Heart left ventricle (tissue), 16 donors: ENCODE data around the gene NEURL2. TPM values are rescaled to one million over a fixed set of nuclear protein-coding genes. Genes with fewer than 3 reads are reported as not detected.
A peak's percentile ranks its signal among the peaks of the same experiment; 100 is the strongest.

Experiments
- ATAC-seq, 4 donors: fragments of 200-7000 bp; cut with Tn5 transposase; one replicate each; pipeline ENCODE4 v1.9.1; 2020 to 2022; ENCODE audit warnings: moderate library complexity in 4 of 4, mild to moderate bottlenecking in 3 of 4, moderate number of reproducible peaks in 1 of 4
- DNase-seq, 5 donors: peaks; one replicate each; pipeline ENCODE4 v3.0.0-alpha.2; 2020
- H3K27ac ChIP-seq, 12 donors: fragments of 200-600 bp; sonication (generic) in 4 of 12; one replicate each; pipeline versions ENCODE4 v1.5.0 to v1.8.0; 2016 to 2022; ENCODE audit warnings: mild to moderate bottlenecking in 2 of 12
- H3K27me3 ChIP-seq, 9 donors: fragments of 200-600 bp; sonication (generic) in 2 of 9; one replicate each; pipeline versions ENCODE4 v1.5.1 to v1.8.0; 2016 to 2022; ENCODE audit warnings: mild to moderate bottlenecking in 3 of 9
- H3K36me3 ChIP-seq, 9 donors: fragments of 200-600 bp; sonication (generic) in 2 of 9; one replicate each; pipeline versions ENCODE4 v1.5.0 to v1.8.0; 2018 to 2022; ENCODE audit warnings: mild to moderate bottlenecking in 2 of 9
- H3K4me1 ChIP-seq, 12 donors: fragments of 200-600 bp; sonication (generic) in 4 of 12; one replicate each; pipeline versions ENCODE4 v1.5.0 to v1.8.0; 2016 to 2022; ENCODE audit warnings: mild to moderate bottlenecking in 3 of 12
- H3K4me3 ChIP-seq, 12 donors: fragments of 200-600 bp; sonication (generic) in 4 of 12; one replicate each; pipeline versions ENCODE4 v1.5.0 to v1.8.0; 2017 to 2022; ENCODE audit warnings: mild to moderate bottlenecking in 9 of 12, moderate library complexity in 4 of 12
- H3K9me3 ChIP-seq, 12 donors: fragments of 200-600 bp; sonication (generic) in 4 of 12; one replicate each; pipeline versions ENCODE4 v1.5.0 to v1.8.0; 2016 to 2022; ENCODE audit warnings: mild to moderate bottlenecking in 1 of 12
- POLR2A ChIP-seq, 2 donors: fragments of 450-650 bp; IDR thresholded peaks; one replicate each; pipeline ENCODE4 v1.6.1; 2017; ENCODE audit warnings: antibody characterized with exemption in 2 of 2, mild to moderate bottlenecking in 2 of 2, moderate library complexity in 2 of 2
- WGBS, 4 donors: extraction: QIAGEN DNeasy Blood & Tissue Kit in 2 of 4; methylation state at CpG; one replicate each; pipeline versions ENCODE4 v1.1.5 to v1.1.7; 2013 to 2018; 5-methylcytosine and 5-hydroxymethylcytosine counted together
- intact Hi-C, 10 donors: fragments of 100-400 bp; cut with DNase I; formaldehyde crosslinking; loops; one replicate each; pipeline versions ENCODE4 v1.11.1 to v1.14.2; 2022
- polyA plus RNA-seq, 2 donors: library from polyadenylated mRNA; stranded (reverse); fragments of 200-250 nt; gene quantifications; one replicate each; pipeline ENCODE4 v1.2.3, GENCODE V29; 2013
- total RNA-seq, 9 donors: library from RNA; depleted of rRNA in 2 of 9; stranded (reverse); fragments of >200 nt in 2 of 9; fragmentation: NEBNext Ultra II Directional in 3 of 9; extraction: Animal tissue kit (Norgen Biotek cat#: 25700) in 3 of 9; gene quantifications; one replicate each; pipeline versions ENCODE4 v1.1.0 to v1.2.4, GENCODE V29; 2016 to 2023
- TF ChIP-seq, protein P1 (sequence below), 12 donors: fragments of 200-600 bp; sonication (generic) in 4 of 12; IDR thresholded peaks; one replicate each; pipeline versions ENCODE4 v1.5.0 to v1.8.0; 2018 to 2022; ENCODE audit warnings: antibody characterized with exemption in 12 of 12, mild to moderate bottlenecking in 5 of 12
- donor health status: ischemic (EF 13 %, LVEDD 7.1; RV severe dilation, severe dysfunction).
- donor health status: healthy with polysubstance abuse.
- donor health status: DM: no; HTN: yes; CAD: no.
- donor health status: DM: no; HTN: no; CAD: no.
- donor health status: ischemic (EF 25% LVEDD 6.9; RV normal size, moderate dysfunction).
- donor health status: ischemic (EF 25% LVEDD 5.7; RV mildly dilated, moderate dysfunction).
- donor health status: healthy.
- donor health status: DM: yes; HTN: yes; CAD: no.
- donor health status: ischemic (EF 35%, LVEDD 5.7; RV mildly dilated, moderate dysfunction).
- donor health status: nonischemic (EF 11% LVEDD 7.7; RV severe dilation, severe dysfunction).
- donor health status: DM: yes; HTN: yes; CAD: no.
- donor health status: PGD.
- donor health status: ischemic (EF 29% LVEDD 5.4; RV normal size, mild dysfunction).
- donor health status: nonischemic (EF 23%, LVEDD 6.1; RV moderate dilation, normal function).

The NEURL2 gene
- total and polyA plus RNA-seq, 11 donors: 3.0 to 14.8 (median 8.4) TPM

DNA sequence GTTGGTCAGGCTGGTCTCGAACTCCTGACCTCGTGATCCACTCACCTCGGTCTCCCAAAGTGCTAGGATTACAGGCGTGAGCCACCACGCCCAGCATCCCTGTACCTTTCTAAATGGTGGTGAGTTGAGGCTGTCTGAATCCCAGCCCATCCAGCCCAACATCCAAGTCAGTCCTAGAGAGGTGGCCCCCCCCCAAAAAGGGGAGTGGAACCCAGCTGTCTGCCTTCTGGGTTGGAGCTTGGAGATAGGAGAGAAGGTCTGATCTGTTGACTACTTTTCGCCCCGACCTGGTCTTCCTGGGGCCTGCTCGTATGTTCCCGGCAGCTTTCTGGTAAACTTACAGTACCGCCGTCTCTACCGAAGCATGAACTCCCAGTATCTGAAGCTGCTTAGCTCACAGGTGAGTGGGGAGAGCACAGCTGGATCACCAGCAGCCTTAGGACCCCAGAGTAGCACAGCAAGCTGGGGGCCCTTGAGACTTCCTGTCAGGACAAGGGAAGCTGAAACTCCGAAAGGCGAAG lies 5.7 kb upstream of the NEURL2 start:
- DNase-seq (peak in 1 of 5 donors; percentile 12), ATAC-seq (no peak)
- Histone ChIP-seq H3K4me1 (peaks cover 2 to 17% (median 8%) of the 10 kb centered on the region in 12 donors), H3K9me3 (no peaks in the 10 kb centered on the region), H3K36me3 (peaks cover 0 to 93% (median 86%) of the 10 kb centered on the region in 9 donors), H3K27me3 (no peaks in the 10 kb centered on the region), H3K4me3 (no peak overlapping the region), H3K27ac (no peak overlapping the region)
- intact Hi-C loops: loop anchor here in 1 of 10 donors (10.0 kb wide), 1 partner anchor 68 kb away; no protein-coding TSS in a partner anchor
- TF ChIP-seq POLR2A (IDR thresholded peaks at IDR 0.05): no peak
- TF ChIP-seq, protein P1, sequence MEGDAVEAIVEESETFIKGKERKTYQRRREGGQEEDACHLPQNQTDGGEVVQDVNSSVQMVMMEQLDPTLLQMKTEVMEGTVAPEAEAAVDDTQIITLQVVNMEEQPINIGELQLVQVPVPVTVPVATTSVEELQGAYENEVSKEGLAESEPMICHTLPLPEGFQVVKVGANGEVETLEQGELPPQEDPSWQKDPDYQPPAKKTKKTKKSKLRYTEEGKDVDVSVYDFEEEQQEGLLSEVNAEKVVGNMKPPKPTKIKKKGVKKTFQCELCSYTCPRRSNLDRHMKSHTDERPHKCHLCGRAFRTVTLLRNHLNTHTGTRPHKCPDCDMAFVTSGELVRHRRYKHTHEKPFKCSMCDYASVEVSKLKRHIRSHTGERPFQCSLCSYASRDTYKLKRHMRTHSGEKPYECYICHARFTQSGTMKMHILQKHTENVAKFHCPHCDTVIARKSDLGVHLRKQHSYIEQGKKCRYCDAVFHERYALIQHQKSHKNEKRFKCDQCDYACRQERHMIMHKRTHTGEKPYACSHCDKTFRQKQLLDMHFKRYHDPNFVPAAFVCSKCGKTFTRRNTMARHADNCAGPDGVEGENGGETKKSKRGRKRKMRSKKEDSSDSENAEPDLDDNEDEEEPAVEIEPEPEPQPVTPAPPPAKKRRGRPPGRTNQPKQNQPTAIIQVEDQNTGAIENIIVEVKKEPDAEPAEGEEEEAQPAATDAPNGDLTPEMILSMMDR (IDR thresholded peaks at IDR 0.05): no peak
- 94 to 96% (median 95%) methylated on average over 13 to 14 of the region's 14 CpGs for WGBS, 4 donors

DNA sequence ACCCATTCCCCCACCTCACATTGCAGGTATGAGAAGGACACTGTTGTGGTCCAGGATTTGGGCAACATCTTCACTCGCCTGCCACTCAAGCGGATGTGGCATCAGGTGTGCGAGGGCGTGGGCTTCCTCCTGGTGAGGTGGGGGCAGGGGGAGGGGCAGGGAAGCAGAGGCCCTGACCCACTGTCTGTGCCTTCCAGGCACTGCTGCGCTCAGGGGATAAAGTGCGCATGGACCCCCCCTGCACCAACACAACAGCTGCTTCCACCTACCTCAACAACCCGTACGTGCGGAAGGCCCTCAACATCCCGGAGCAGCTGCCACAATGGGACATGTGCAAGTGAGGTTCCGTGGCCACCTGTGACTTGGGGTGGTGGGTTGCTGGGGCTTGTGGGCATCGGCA lies 3.8 kb upstream of the NEURL2 start:
- intact Hi-C loops: loop anchor here in 5 of 10 donors (5.0 to 10.0 kb wide), 5 partner anchors 38 to 78 kb away; partner anchors contain the start of genes PCIF1 (in 1 of the 5) and ZNF335 (in 1 of the 5)

DNA sequence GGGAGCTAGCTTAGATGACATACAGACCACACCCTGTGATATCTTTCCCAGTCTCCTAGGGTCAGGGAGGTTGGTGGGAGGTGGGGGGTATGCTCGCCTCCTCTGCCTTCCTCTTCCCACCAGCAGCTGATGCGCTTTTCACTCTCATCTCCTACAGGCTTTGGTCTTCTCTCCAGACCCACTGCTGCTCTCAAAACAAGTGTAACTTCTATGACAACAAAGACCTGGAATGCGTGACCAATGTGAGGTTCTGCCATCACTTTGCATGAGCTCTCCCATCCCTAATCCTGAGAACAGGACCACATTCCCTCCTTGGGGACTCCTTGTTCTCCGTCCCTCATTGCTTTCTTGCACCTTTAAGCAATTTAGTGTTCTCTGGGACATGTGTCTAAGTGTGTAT lies 2.8 kb upstream of the NEURL2 start:
- TF ChIP-seq POLR2A (IDR thresholded peaks at IDR 0.05): no peak
- TF ChIP-seq, protein P1 (IDR thresholded peaks at IDR 0.05): no peak
- DNase-seq (no peak), ATAC-seq (no peak)
- no peak overlapping the region for H3K4me3 ChIP-seq
- WGBS, 4 donors: 86 to 97% (median 91%) methylated on average over 4 of the region's 4 CpGs
- intact Hi-C loops: loop anchor here in 5 of 10 donors (5.0 to 10.0 kb wide), 5 partner anchors 38 to 78 kb away; partner anchors contain the start of genes PCIF1 (in 1 of the 5) and ZNF335 (in 1 of the 5)
- no peaks in the 10 kb centered on the region for H3K27me3 ChIP-seq
- H3K36me3 ChIP-seq: peaks cover 0 to 66% (median 62%) of the 10 kb centered on the region in 9 donors
- H3K27ac ChIP-seq: no peak overlapping the region
- H3K9me3 ChIP-seq: no peaks in the 10 kb centered on the region
- H3K4me1 ChIP-seq: peaks cover 3 to 33% (median 23%) of the 10 kb centered on the region in 12 donors

More for the DNA sequence above, 3.8 kb upstream of the NEURL2 start:
- no peak for ATAC-seq
- Histone ChIP-seq H3K27ac (no peak overlapping the region), H3K4me3 (no peak overlapping the region), H3K4me1 (peaks cover 3 to 26% (median 14%) of the 10 kb centered on the region in 12 donors), H3K36me3 (peaks cover 0 to 76% (median 72%) of the 10 kb centered on the region in 9 donors), H3K9me3 (no peaks in the 10 kb centered on the region), H3K27me3 (no peaks in the 10 kb centered on the region)
- TF ChIP-seq POLR2A (IDR thresholded peaks at IDR 0.05): no peak
- TF ChIP-seq, protein P1 (IDR thresholded peaks at IDR 0.05): no peak
- 78 to 84% (median 83%) methylated on average over 9 to 12 of the region's 12 CpGs for WGBS, 4 donors
- no peak for DNase-seq

DNA sequence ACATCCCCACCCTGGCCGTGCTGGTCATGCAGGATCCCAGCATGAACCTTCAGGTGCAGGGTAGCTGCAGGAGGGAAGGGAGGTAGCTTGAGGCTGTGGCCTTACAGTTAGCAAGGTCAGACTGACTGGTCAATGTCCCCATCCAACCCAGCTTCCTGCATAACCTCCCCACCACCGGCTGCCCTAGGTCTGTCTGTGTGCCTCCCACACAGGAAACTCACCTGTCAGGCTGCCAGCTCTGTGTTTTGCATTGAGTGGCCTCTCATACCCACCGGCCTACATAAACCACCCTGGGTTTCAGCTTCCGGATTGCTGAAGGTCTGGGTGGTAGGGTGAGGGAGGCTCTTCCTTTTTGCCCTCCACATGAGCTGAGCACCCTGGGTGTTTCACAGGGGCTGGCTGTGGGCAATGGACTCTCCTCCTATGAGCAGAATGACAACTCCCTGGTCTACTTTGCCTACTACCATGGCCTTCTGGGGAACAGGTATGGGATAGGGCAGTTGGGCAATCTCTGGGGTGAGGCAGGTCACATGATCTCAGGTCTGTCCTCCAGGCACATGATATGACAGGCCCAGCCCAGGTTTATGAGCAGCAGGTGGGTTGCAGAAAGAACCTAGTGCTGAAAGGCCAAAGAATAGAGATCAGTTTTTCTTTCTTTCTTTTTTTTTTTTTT lies 2.0 kb upstream of the NEURL2 start:
- no peaks in the 10 kb centered on the region for H3K9me3 ChIP-seq
- peak overlapping the region in 1 of 12 donors; percentile 82 for H3K4me3 ChIP-seq
- peaks cover 0 to 65% (median 59%) of the 10 kb centered on the region in 9 donors for H3K36me3 ChIP-seq
- H3K4me1 ChIP-seq: peaks cover 3 to 37% (median 23%) of the 10 kb centered on the region in 12 donors
- DNase-seq (no peak), ATAC-seq (no peak)
- TF ChIP-seq POLR2A (IDR thresholded peaks at IDR 0.05): no peak
- TF ChIP-seq, protein P1 (IDR thresholded peaks at IDR 0.05): no peak
- intact Hi-C loops: loop anchor here in 5 of 10 donors (5.0 to 10.0 kb wide), 5 partner anchors 39 to 79 kb away; partner anchors contain the start of genes PCIF1 (in 1 of the 5) and ZNF335 (in 1 of the 5)
- H3K27me3 ChIP-seq: no peaks in the 10 kb centered on the region
- 66 to 73% (median 68%) methylated on average over 4 of the region's 4 CpGs for WGBS, 4 donors
- H3K27ac ChIP-seq: peak overlapping the region in 1 of 12 donors; percentile 84
